ENCODE measurements around the gene KCNK4.
A peak's percentile ranks its signal among the peaks of the same experiment; 100 is the strongest.

The KCNK4 gene

DNA sequence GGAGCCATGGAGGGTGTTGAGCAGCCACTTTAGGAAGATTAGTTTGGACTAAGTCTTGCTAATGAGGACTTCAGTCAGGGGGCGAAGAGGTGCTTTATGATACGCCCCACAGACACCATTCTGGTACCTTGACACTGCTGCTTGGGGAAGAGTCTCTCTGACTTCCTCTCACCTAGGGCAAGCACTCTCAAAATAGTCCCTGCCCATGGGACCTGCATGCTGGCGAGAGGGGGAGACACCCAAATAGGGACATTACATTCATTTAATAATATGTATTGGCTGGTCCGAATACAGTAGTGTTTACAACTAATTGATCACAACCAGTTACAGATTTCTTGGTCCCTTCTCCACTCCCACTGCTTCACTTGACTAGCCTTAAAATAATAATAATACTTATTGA, 4.7 kb downstream of the KCNK4 start:
- Histone ChIP-seq H3K27ac (no peak overlapping the region), H3K4me3 (no peak overlapping the region)
- DNase-seq (ENCODE audit: low spot score) = no peak
- no peak for TF ChIP-seq CTCF (IDR thresholded peaks at IDR 0.05)

- DNase-seq (ENCODE audit: low spot score) = no peak
- no peak for TF ChIP-seq CTCF (IDR thresholded peaks at IDR 0.05)
- no peak overlapping the region for H3K27ac ChIP-seq
- no peak overlapping the region for H3K4me3 ChIP-seq
Measured at GRCh38 chr11:64296236-64296635, 5.1 kb downstream of the KCNK4 start.

GRCh38 chr11:64296830-64297698, 6.0 kb downstream of the KCNK4 start:
- H3K27ac ChIP-seq = no peak overlapping the region
- TF ChIP-seq CTCF (IDR thresholded peaks at IDR 0.05) = no peak
- DNase-seq (ENCODE audit: low spot score) = no peak
- no peak overlapping the region for H3K4me3 ChIP-seq

- TF ChIP-seq CTCF (IDR thresholded peaks at IDR 0.05) = no peak
- DNase-seq (ENCODE audit: low spot score) = no peak
- H3K4me3 ChIP-seq = no peak overlapping the region
Measured at GRCh38 chr11:64297699-64298358, 6.7 kb downstream of the KCNK4 start.

DNA sequence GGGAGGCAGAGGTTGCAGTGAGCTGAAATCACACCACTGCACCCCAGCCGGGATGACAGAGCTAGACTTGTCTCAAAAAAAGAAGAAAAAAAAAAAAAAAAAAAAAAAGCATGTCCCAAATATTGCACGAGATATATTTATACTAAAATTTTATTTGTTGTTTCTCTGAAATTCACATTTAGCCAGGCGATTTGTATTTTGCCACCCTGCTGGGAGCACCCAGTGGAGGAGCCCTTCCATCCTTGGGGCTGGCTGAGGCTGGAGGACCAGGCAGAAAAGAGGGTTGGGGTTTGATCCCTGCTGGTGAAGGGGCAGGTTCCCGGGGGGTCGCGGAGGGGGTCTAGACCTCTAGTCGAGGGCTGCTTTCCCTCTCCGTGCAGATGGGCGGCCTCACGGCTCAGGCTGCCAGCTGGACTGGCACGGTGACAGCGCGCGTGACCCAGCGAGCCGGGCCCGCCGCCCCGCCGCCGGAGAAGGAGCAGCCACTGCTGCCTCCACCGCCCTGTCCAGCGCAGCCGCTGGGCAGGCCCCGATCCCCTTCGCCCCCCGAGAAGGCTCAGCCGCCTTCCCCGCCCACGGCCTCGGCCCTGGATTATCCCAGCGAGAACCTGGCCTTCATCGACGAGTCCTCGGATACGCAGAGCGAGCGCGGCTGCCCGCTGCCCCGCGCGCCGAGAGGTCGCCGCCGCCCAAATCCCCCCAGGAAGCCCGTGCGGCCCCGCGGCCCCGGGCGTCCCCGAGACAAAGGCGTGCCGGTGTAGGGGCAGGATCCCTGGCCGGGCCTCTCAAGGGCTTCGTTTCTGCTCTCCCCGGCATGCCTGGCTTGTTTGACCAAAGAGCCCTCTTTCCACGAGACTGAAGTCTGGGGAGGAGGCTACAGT, 8.1 kb downstream of the KCNK4 start:
- TF ChIP-seq CTCF (IDR thresholded peaks at IDR 0.05) = no peak
- peak overlapping the region; percentile 74 for H3K4me3 ChIP-seq
- no peak for DNase-seq (ENCODE audit: low spot score)
- peak overlapping the region in 1 of 2 donors; percentile 6 for H3K27ac ChIP-seq

More at GRCh38 chr11:64297699-64298358, 6.7 kb downstream of the KCNK4 start:
- H3K27ac ChIP-seq = no peak overlapping the region

- DNase-seq (ENCODE audit: low spot score) = no peak
- TF ChIP-seq CTCF (IDR thresholded peaks at IDR 0.05) = no peak
- Histone ChIP-seq H3K27ac (peak within 1 kb of the TSS in 1 of 2 donors; percentile 6), H3K4me3 (peak within 1 kb of the TSS; percentile 74)
Measured at GRCh38 chr11:64299847-64300648, 8.9 kb downstream of the KCNK4 start, which contains the start of gene CATSPERZ. TSS of gene CATSPERZ (plus strand) at chr11:64300358. CDS start at chr11:64300411, 53 bp downstream.
